CD14-positive monocyte (primary cell): ENCODE measurements around the gene WWOX. TPM values are rescaled to one million over a fixed set of nuclear protein-coding genes. Genes with fewer than 3 reads are reported as not detected.

ENCODE experiments used
- DNase-seq, 3 donors: peaks; one replicate each; pipeline ENCODE4 v3.0.0-alpha.2; 2011 to 2022
- H2AFZ ChIP-seq: 2 replicates; pipeline ENCODE4 v1.6.0; 2012; ENCODE audit warnings: mild to moderate bottlenecking, low read depth, low read length, inconsistent platforms; ENCODE audit not compliant: insufficient read depth, poor library complexity, severe bottlenecking
- H3K27ac ChIP-seq, 2 donors: 1 replicate in 1 of 2; 2 replicates in 1 of 2; pipeline ENCODE4 v1.5.1; 2012 to 2013; ENCODE audit warnings: low read length in 2 of 2, control low read depth in 1 of 2, inconsistent platforms in 1 of 2, low read depth in 1 of 2, mild to moderate bottlenecking in 1 of 2
- H3K27me3 ChIP-seq, 2 donors: one replicate each; pipeline versions ENCODE4 v1.6.0 to v1.6.1; 2011 to 2013; ENCODE audit warnings: low read length in 2 of 2; ENCODE audit not compliant: control insufficient read depth in 2 of 2, insufficient read depth in 2 of 2
- H3K36me3 ChIP-seq, 2 donors: replicated peaks in 1 of 2; 1 replicate in 1 of 2; 2 replicates in 1 of 2; pipeline versions ENCODE4 v1.5.1 to v1.6.1; 2012 to 2013; ENCODE audit warnings: low read length in 2 of 2, control low read depth in 1 of 2, inconsistent platforms in 1 of 2, mild to moderate bottlenecking in 1 of 2; ENCODE audit not compliant: insufficient read depth in 2 of 2, control insufficient read depth in 1 of 2
- H3K4me1 ChIP-seq, 2 donors: 1 replicate in 1 of 2; 2 replicates in 1 of 2; pipeline versions ENCODE4 v1.5.1 to v1.6.1; 2012 to 2013; ENCODE audit warnings: low read length in 2 of 2, control low read depth in 1 of 2, inconsistent platforms in 1 of 2, mild to moderate bottlenecking in 1 of 2, moderate library complexity in 1 of 2; ENCODE audit not compliant: insufficient read depth in 2 of 2, control insufficient read depth in 1 of 2
- H3K4me2 ChIP-seq: replicated peaks from 2 replicates; pipeline ENCODE3; 2012; ENCODE audit warnings: low read length, moderate library complexity, mild to moderate bottlenecking; ENCODE audit not compliant: poor library complexity, severe bottlenecking; ENCODE audit errors: extremely low read depth
- H3K4me3 ChIP-seq, 3 experiments: fragments of 200-600 bp in 1 of 3; sonication (generic) in 1 of 3; replicated peaks in 1 of 3; 1 replicate in 2 of 3; 2 replicates in 1 of 3; pipeline ENCODE4 v1.5.1; 2011 to 2013; ENCODE audit warnings: low read length in 3 of 3, mild to moderate bottlenecking in 3 of 3, control low read depth in 2 of 3, low read depth in 2 of 3, inconsistent platforms in 1 of 3, moderate library complexity in 1 of 3
- H3K79me2 ChIP-seq: 2 replicates; pipeline ENCODE4 v1.6.0; 2012; ENCODE audit warnings: mild to moderate bottlenecking, control low read depth, inconsistent platforms, low read length, moderate library complexity; ENCODE audit not compliant: insufficient read depth
- H3K9ac ChIP-seq: 2 replicates; pipeline ENCODE4 v1.6.0; 2017; ENCODE audit warnings: low read length, mild to moderate bottlenecking; ENCODE audit not compliant: insufficient read depth, poor library complexity, severe bottlenecking
- H3K9me3 ChIP-seq, 2 donors: replicated peaks in 1 of 2; 1 replicate in 1 of 2; 2 replicates in 1 of 2; pipeline versions ENCODE4 v1.5.1 to v1.6.1; 2012 to 2013; ENCODE audit warnings: low read length in 2 of 2, control low read depth in 1 of 2; ENCODE audit not compliant: control insufficient read depth in 1 of 2, insufficient read depth in 1 of 2
- H4K20me1 ChIP-seq: 2 replicates; pipeline ENCODE4 v1.6.0; 2012; ENCODE audit warnings: mild to moderate bottlenecking, low read length, control low read depth, moderate library complexity; ENCODE audit not compliant: insufficient read depth
- H3K27ac Mint-ChIP-seq, 7 donors: one replicate each; pipeline ENCODE4 v1.8.0; 2020; ENCODE audit warnings: mild to moderate bottlenecking in 7 of 7, mixed read lengths in 7 of 7, moderate library complexity in 6 of 7, inconsistent platforms in 2 of 7
- H3K27me3 Mint-ChIP-seq, 3 donors: one replicate each; pipeline ENCODE4 v1.8.0; 2021 to 2022; ENCODE audit warnings: low read depth in 3 of 3, mild to moderate bottlenecking in 3 of 3, mixed read lengths in 3 of 3, moderate library complexity in 3 of 3, inconsistent platforms in 1 of 3
- H3K36me3 Mint-ChIP-seq, 2 donors: one replicate each; pipeline ENCODE4 v1.8.0; 2020; ENCODE audit warnings: mixed read lengths in 2 of 2, inconsistent platforms in 1 of 2, mild to moderate bottlenecking in 1 of 2
- H3K4me1 Mint-ChIP-seq: one replicate; pipeline ENCODE4 v1.8.0; 2020; ENCODE audit warnings: mild to moderate bottlenecking, mixed read lengths
- H3K4me3 Mint-ChIP-seq, 2 donors: one replicate each; pipeline ENCODE4 v1.8.0; 2020; ENCODE audit warnings: mild to moderate bottlenecking in 2 of 2, mixed read lengths in 2 of 2, moderate library complexity in 1 of 2
- H3K9me3 Mint-ChIP-seq, 7 donors: one replicate each; pipeline ENCODE4 v1.8.0; 2020 to 2022; ENCODE audit warnings: mixed read lengths in 7 of 7, mild to moderate bottlenecking in 6 of 7, moderate library complexity in 6 of 7, inconsistent platforms in 2 of 7
- WGBS: methylation state at CpG from one replicate; pipeline ENCODE4 v1.1.5; 2013; ENCODE audit warnings: missing lambda C conversion rate; ENCODE audit not compliant: insufficient coverage; 5-methylcytosine and 5-hydroxymethylcytosine counted together
- intact Hi-C, 2 donors: fragments of 100-400 bp; cut with micrococcal nuclease; formaldehyde crosslinking; loops; one replicate each; pipeline versions ENCODE4 v1.15.0 to v1.15.1; 2023
- polyA plus RNA-seq, 3 donors: library from polyadenylated mRNA; depleted of rRNA in 1 of 3; unstranded in 2 of 3; stranded (reverse) in 1 of 3; fragments of 300-500 nt in 2 of 3; fragments of >200 nt in 1 of 3; fragmentation: Illumina TruSeq in 2 of 3; gene quantifications; 1 replicate in 2 of 3; 2 replicates in 1 of 3; pipeline ENCODE4 v1.2.3, GENCODE V29; 2012 to 2021
- TF ChIP-seq, protein P1 (sequence below): fragments of 200-600 bp; IDR thresholded peaks from one replicate; pipeline ENCODE4 v1.8.0; 2022; ENCODE audit warnings: antibody characterized with exemption, mild to moderate bottlenecking

WWOX gene
- polyA plus RNA-seq, 3 donors, result 4.0 to 7.0 (median 6.3) TPM

DNA sequence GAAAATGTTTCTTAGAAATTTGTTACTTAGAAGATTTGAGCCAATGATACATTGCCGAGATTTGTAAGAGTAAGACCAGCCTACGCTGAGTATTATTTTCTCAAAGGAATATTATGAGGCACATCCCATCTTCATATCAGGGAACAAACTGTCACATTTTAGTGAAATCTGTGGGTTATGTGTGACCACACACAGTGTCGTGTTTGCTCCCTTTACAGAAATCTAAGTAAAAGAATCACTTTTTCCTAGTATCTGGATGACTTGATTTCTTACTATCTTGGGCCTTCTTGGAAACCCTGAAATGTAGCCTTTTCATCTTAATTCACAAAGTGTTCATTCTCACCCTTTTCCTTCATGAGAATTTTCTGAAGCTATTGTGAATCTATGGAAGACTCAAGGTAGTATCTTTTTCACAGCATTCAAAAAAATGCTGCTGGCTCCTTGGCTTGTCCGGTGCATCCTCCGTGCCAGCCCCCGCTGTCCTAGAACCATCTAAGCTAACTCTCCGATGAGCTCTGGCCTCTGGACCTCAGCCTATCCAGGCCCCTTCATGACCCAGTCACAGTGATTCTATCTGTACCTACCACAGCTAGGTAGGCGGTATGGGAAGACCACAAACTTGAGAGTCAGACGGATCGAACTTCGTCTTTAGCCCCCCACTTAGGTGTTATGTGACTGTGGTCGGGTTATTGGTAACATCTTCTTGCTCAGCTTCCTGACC lies 976.8 kb downstream of the WWOX start:
- H3K4me1 ChIP-seq, result peaks cover 10% of the 10 kb centered on the region in 2 donors
- H3K9ac ChIP-seq, result no peak overlapping the region
- TF ChIP-seq, protein P1, sequence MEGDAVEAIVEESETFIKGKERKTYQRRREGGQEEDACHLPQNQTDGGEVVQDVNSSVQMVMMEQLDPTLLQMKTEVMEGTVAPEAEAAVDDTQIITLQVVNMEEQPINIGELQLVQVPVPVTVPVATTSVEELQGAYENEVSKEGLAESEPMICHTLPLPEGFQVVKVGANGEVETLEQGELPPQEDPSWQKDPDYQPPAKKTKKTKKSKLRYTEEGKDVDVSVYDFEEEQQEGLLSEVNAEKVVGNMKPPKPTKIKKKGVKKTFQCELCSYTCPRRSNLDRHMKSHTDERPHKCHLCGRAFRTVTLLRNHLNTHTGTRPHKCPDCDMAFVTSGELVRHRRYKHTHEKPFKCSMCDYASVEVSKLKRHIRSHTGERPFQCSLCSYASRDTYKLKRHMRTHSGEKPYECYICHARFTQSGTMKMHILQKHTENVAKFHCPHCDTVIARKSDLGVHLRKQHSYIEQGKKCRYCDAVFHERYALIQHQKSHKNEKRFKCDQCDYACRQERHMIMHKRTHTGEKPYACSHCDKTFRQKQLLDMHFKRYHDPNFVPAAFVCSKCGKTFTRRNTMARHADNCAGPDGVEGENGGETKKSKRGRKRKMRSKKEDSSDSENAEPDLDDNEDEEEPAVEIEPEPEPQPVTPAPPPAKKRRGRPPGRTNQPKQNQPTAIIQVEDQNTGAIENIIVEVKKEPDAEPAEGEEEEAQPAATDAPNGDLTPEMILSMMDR, result no peak
- H3K27ac ChIP-seq, result no peak overlapping the region
- H3K79me2 ChIP-seq, result no peaks in the 10 kb centered on the region
- H2AFZ ChIP-seq, result no peak overlapping the region
- H4K20me1 ChIP-seq, result no peaks in the 10 kb centered on the region
- H3K4me2 ChIP-seq, result no peak overlapping the region
- H3K4me1 Mint-ChIP-seq, result peaks cover 13% of the 10 kb centered on the region
- intact Hi-C loops, result no loop called here
- peak overlapping the region in 1 of 2 donors; percentile 23 for H3K4me3 Mint-ChIP-seq
- H3K27me3 ChIP-seq, result peaks cover 0 to 7% of the 10 kb centered on the region in 2 donors
- H3K27ac Mint-ChIP-seq, result no peak overlapping the region
- H3K4me3 ChIP-seq, result no peak overlapping the region
- H3K36me3 Mint-ChIP-seq, result no peaks in the 10 kb centered on the region
- peaks cover 9 to 16% (median 14%) of the 10 kb centered on the region in 3 donors for H3K27me3 Mint-ChIP-seq
- DNase-seq, result no peak
- no peaks in the 10 kb centered on the region for H3K9me3 Mint-ChIP-seq
- 94% methylated on average over 9 of the region's 12 CpGs for WGBS
- no peaks in the 10 kb centered on the region for H3K9me3 ChIP-seq
- H3K36me3 ChIP-seq, result no peaks in the 10 kb centered on the region

DNA sequence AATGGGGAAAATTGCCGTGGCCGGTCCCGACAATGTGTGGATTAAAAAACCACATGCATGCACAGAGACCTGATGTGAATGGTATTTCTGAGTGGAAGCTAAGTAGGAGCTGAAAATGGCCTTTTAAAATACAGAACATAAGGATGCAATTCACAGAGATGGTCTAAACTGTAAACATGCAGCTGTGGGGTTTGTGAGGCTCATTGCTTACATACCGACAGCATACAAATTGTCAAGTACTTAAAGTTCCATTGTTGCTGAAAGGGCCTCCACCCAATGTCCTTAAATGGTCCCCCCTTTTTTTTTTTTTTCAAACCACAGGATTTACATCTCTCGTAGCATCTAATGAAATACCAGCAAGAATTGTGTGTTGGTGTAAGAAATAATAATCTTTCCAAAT lies 977.9 kb downstream of the WWOX start:
- H3K4me1 Mint-ChIP-seq, result peaks cover 13% of the 10 kb centered on the region

More for the DNA sequence above, 977.9 kb downstream of the WWOX start:
- H3K9me3 Mint-ChIP-seq, result no peaks in the 10 kb centered on the region
- H3K79me2 ChIP-seq, result no peaks in the 10 kb centered on the region
- intact Hi-C loops, result no loop called here
- no peaks in the 10 kb centered on the region for H3K36me3 ChIP-seq
- peaks cover 8 to 16% (median 16%) of the 10 kb centered on the region in 3 donors for H3K27me3 Mint-ChIP-seq
- H3K27me3 ChIP-seq, result peaks cover 0 to 7% of the 10 kb centered on the region in 2 donors
- H2AFZ ChIP-seq, result no peak overlapping the region
- peaks cover 10% of the 10 kb centered on the region in 2 donors for H3K4me1 ChIP-seq
- H3K9me3 ChIP-seq, result no peaks in the 10 kb centered on the region
- no peak overlapping the region for H3K27ac Mint-ChIP-seq
- H3K4me2 ChIP-seq, result no peak overlapping the region
- H3K27ac ChIP-seq, result no peak overlapping the region
- WGBS, result 86% methylated on average over 3 of the region's 5 CpGs
- no peak overlapping the region for H3K4me3 Mint-ChIP-seq
- no peak for DNase-seq
- TF ChIP-seq, protein P1, result no peak
- no peaks in the 10 kb centered on the region for H4K20me1 ChIP-seq
- no peak overlapping the region for H3K4me3 ChIP-seq
- no peak overlapping the region for H3K9ac ChIP-seq
- H3K36me3 Mint-ChIP-seq, result no peaks in the 10 kb centered on the region
